Measurements from ENCODE around the gene OOSP2. TPM values are rescaled to one million over a fixed set of nuclear protein-coding genes. Genes with fewer than 3 reads are reported as not detected.

OOSP2 gene
- total and polyA plus RNA-seq, 5 donors from 2014 or later, result not detected

Other genes with a start within 250 kb of the OOSP2 start
- 26.9 TPM for gene MRPL16, start 229.6 kb upstream of the OOSP2 start, total RNA-seq
- gene MRPL16, start 229.6 kb upstream of the OOSP2 start, polyA plus RNA-seq, result 10 to 100 TPM; 82.5 to 97.1 (median 91.3) TPM
- not detected for gene CBLIF, start 194.9 kb upstream of the OOSP2 start, total RNA-seq
- not detected for gene CBLIF, start 194.9 kb upstream of the OOSP2 start, polyA plus RNA-seq
- 1.0 TPM for gene TCN1, start 173.9 kb upstream of the OOSP2 start, total RNA-seq
- gene TCN1, start 173.9 kb upstream of the OOSP2 start, polyA plus RNA-seq, result under 1 TPM in 1 of 4 donors, not detected in 3; 0.31 TPM
- not detected for gene OOSP3, start 161.6 kb upstream of the OOSP2 start, total RNA-seq
- gene OOSP3, start 161.6 kb upstream of the OOSP2 start, polyA plus RNA-seq, result not detected
- gene OOSP1, start 102.0 kb upstream of the OOSP2 start, total RNA-seq, result not detected
- not detected for gene OOSP1, start 102.0 kb upstream of the OOSP2 start, polyA plus RNA-seq
- gene OOSP4A, start 76.4 kb upstream of the OOSP2 start, total RNA-seq, result not detected
- not detected for gene OOSP4A, start 76.4 kb upstream of the OOSP2 start, polyA plus RNA-seq
- gene OOSP4B, start 23.2 kb upstream of the OOSP2 start, total RNA-seq, result not detected
- gene OOSP4B, start 23.2 kb upstream of the OOSP2 start, polyA plus RNA-seq, result not detected
- gene MS4A3, start 16.3 kb downstream of the OOSP2 start, total RNA-seq, result 0.79 TPM
- gene MS4A3, start 16.3 kb downstream of the OOSP2 start, polyA plus RNA-seq, result not detected
- gene MS4A2, start 48.3 kb downstream of the OOSP2 start, total RNA-seq, result 0.37 TPM
- gene MS4A2, start 48.3 kb downstream of the OOSP2 start, polyA plus RNA-seq, result not detected
- gene MS4A6A, start 142.7 kb downstream of the OOSP2 start, total RNA-seq, result 1.3 TPM
- gene MS4A6A, start 142.7 kb downstream of the OOSP2 start, polyA plus RNA-seq, result under 1 TPM in 3 of 4 donors, not detected in 1; 0.29 to 0.99 (median 0.47) TPM
- 1.0 TPM for gene MS4A4E, start 202.7 kb downstream of the OOSP2 start, total RNA-seq
- not detected for gene MS4A4E, start 202.7 kb downstream of the OOSP2 start, polyA plus RNA-seq
- not detected for gene MS4A4A, start 240.3 kb downstream of the OOSP2 start, total RNA-seq
- not detected for gene MS4A4A, start 240.3 kb downstream of the OOSP2 start, polyA plus RNA-seq

Data from CD4-positive, CD25-positive, alpha-beta regulatory T cell (primary cell).